Smooth muscle cell (in vitro differentiated cells): ENCODE data around the gene CALML4. TPM values are rescaled to one million over a fixed set of nuclear protein-coding genes. Genes with fewer than 3 reads are reported as not detected.

ENCODE experiments used
- DNase-seq: peaks from one replicate; lab custom pipeline; 2025; ENCODE audit not compliant: unreplicated experiment; lab: John Stamatoyannopoulos, UW
- H2AFZ ChIP-seq: fragments of 200-600 bp; sonication (generic); 2 replicates; pipeline ENCODE4 v1.6.0; 2016; ENCODE audit warnings: antibody characterized with exemption, low read depth, mild to moderate bottlenecking
- H3F3A ChIP-seq: fragments of 200-600 bp; sonication (generic); 2 replicates; pipeline ENCODE4 v1.6.0; 2017; ENCODE audit warnings: antibody characterized with exemption, low read depth
- H3K27ac ChIP-seq: fragments of 200-600 bp; sonication (generic); 2 replicates; pipeline ENCODE4 v1.5.1; 2016; ENCODE audit warnings: low read depth, mild to moderate bottlenecking
- H3K27me3 ChIP-seq: fragments of 200-600 bp; sonication (generic); 2 replicates; pipeline ENCODE4 v1.6.1; 2016; ENCODE audit warnings: low read depth, mild to moderate bottlenecking
- H3K36me3 ChIP-seq: fragments of 200-600 bp; sonication (generic); 2 replicates; pipeline ENCODE4 v1.5.1; 2016; ENCODE audit warnings: low read depth
- H3K4me1 ChIP-seq: fragments of 200-600 bp; sonication (generic); 2 replicates; pipeline ENCODE4 v1.5.1; 2016; ENCODE audit warnings: low read depth
- H3K4me2 ChIP-seq: fragments of 200-600 bp; sonication (generic); 2 replicates; pipeline ENCODE4 v1.6.0; 2016; ENCODE audit warnings: mild to moderate bottlenecking
- H3K4me3 ChIP-seq: fragments of 200-600 bp; sonication (generic); 2 replicates; pipeline ENCODE4 v1.5.1; 2016; ENCODE audit warnings: mild to moderate bottlenecking
- H3K79me2 ChIP-seq: fragments of 200-600 bp; sonication (generic); 2 replicates; pipeline ENCODE4 v1.6.0; 2016; ENCODE audit warnings: low read depth, mild to moderate bottlenecking
- H3K9ac ChIP-seq: fragments of 200-600 bp; sonication (generic); 2 replicates; pipeline ENCODE4 v1.6.0; 2016; ENCODE audit warnings: low read depth
- H3K9me3 ChIP-seq: fragments of 200-600 bp; sonication (generic); replicated peaks from 2 replicates; pipeline ENCODE4 v1.5.1; 2016; ENCODE audit warnings: low read depth
- H4K20me1 ChIP-seq: fragments of 200-600 bp; sonication (generic); 2 replicates; pipeline ENCODE4 v1.6.0; 2016; ENCODE audit warnings: low read depth
- CTCF ChIP-seq: fragments of 200-600 bp; sonication (generic); IDR thresholded peaks from 2 replicates; pipeline ENCODE4 v1.5.1; 2017; ENCODE audit warnings: borderline replicate concordance, mild to moderate bottlenecking, antibody characterized with exemption; ENCODE audit not compliant: insufficient read depth, poor library complexity, severe bottlenecking
- whole genome bisulfite sequencing: methylation state at CpG from one replicate; pipeline ENCODE4 v1.1.7; 2016; ENCODE audit warnings: low lambda C conversion rate; 5-methylcytosine and 5-hydroxymethylcytosine counted together
- polyA plus RNA-seq: library from polyadenylated mRNA; unstranded; fragments of >200 nt; fragmentation: Nextera tagmentation; extraction: Ambion mirVana; gene quantifications from 2 replicates; pipeline ENCODE4 v1.2.1, GENCODE V29; 2016
- total RNA-seq: library from RNA; depleted of rRNA; stranded (reverse); fragments of >200 nt; gene quantifications from 2 replicates; pipeline ENCODE4 v1.2.3, GENCODE V29; 2014

CALML4 gene
- total and polyA plus RNA-seq, 2 experiments from 2014 or later = 1.3 to 2.6 TPM

DNA sequence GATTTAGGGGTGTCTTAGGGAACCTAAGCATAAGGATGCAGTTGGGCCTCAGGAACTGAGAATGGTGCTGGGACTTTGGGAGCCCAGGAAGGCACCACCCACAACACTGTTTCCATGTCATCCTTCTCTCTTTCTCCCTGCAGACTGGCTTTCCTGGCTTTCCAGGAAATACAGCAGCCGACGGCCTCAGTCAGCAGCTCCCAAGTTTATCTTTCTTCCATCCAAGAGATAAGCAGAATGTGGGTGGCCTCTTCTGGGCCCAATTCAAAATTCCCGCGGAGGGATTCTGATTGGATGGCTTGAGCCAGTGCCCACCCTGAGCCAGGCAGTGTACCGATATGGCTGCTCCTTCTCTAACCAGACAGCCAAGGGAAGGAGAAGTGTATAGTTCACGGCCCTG is 28.9 kb upstream of the CALML4 start:
- Histone ChIP-seq H3F3A (no peaks in the 10 kb centered on the region), H3K36me3 (no peaks in the 10 kb centered on the region), H3K27ac (no peak overlapping the region), H3K27me3 (no peaks in the 10 kb centered on the region), H3K79me2 (peaks cover 4% of the 10 kb centered on the region), H3K9ac (no peak overlapping the region), H3K9me3 (no peaks in the 10 kb centered on the region), H3K4me1 (peaks cover 12% of the 10 kb centered on the region), H2AFZ (no peak overlapping the region), H3K4me3 (no peak overlapping the region), H4K20me1 (no peaks in the 10 kb centered on the region), H3K4me2 (no peak overlapping the region)
- TF ChIP-seq CTCF = no peak
- no peak for DNase-seq
- WGBS = 39% methylated on average over 6 of the region's 6 CpGs

DNA sequence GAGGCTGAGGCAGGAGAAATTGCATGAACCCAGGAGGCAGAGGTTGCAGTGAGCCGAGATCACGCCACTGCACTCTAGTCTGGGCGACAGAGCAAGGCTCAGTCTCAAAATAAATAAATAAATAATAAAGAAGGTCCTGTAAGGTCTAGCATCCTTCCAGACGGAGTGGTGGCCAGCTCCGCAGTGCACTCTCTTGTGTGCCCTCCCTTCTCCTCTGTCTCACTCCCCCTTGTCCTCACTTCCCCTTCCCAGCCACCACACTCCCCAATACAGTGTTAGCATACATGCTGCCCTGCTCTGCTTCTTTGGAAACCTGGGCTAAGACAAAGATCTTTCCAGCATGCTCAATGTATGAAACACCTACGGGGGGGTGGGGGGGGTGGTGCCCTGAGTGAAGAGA is 27.8 kb upstream of the CALML4 start:
- Histone ChIP-seq H3K27ac (no peak overlapping the region), H3K27me3 (no peaks in the 10 kb centered on the region), H3K4me3 (no peak overlapping the region), H4K20me1 (peaks cover 9% of the 10 kb centered on the region), H2AFZ (no peak overlapping the region), H3K9me3 (no peaks in the 10 kb centered on the region), H3K9ac (no peak overlapping the region), H3K4me1 (peaks cover 21% of the 10 kb centered on the region), H3K4me2 (no peak overlapping the region), H3K36me3 (no peaks in the 10 kb centered on the region), H3K79me2 (peaks cover 15% of the 10 kb centered on the region), H3F3A (no peaks in the 10 kb centered on the region)
- 94% methylated on average over 6 of the region's 6 CpGs for WGBS
- DNase-seq = no peak
- no peak for TF ChIP-seq CTCF

- no peak for TF ChIP-seq CTCF
- Histone ChIP-seq H3K36me3 (no peaks in the 10 kb centered on the region), H3K27me3 (no peaks in the 10 kb centered on the region), H3F3A (no peaks in the 10 kb centered on the region), H3K27ac (no peak overlapping the region), H3K79me2 (peaks cover 20% of the 10 kb centered on the region), H3K4me3 (no peak overlapping the region), H3K9me3 (no peaks in the 10 kb centered on the region), H3K4me2 (no peak overlapping the region), H2AFZ (no peak overlapping the region), H3K9ac (no peak overlapping the region), H4K20me1 (peaks cover 10% of the 10 kb centered on the region), H3K4me1 (peaks cover 22% of the 10 kb centered on the region)
- 97% methylated on average over 6 of the region's 6 CpGs for WGBS
- DNase-seq = no peak
Measured at GRCh38 chr15:68232449-68232848, 27.3 kb upstream of the CALML4 start.

GRCh38 chr15:68231102-68231818 is 26.1 kb upstream of the CALML4 start:
- Histone ChIP-seq H2AFZ (no peak overlapping the region), H3F3A (no peaks in the 10 kb centered on the region), H3K4me1 (peaks cover 22% of the 10 kb centered on the region), H3K9me3 (no peaks in the 10 kb centered on the region), H3K4me3 (no peak overlapping the region), H3K79me2 (peaks cover 30% of the 10 kb centered on the region), H3K36me3 (no peaks in the 10 kb centered on the region), H4K20me1 (peaks cover 10% of the 10 kb centered on the region), H3K9ac (no peak overlapping the region), H3K4me2 (no peak overlapping the region), H3K27me3 (no peaks in the 10 kb centered on the region), H3K27ac (no peak overlapping the region)
- WGBS = 87% methylated on average over 9 of the region's 9 CpGs
- no peak for TF ChIP-seq CTCF
- DNase-seq = no peak
